Spinal cord (tissue), 10 donors: ENCODE data around the gene PPDPF. TPM values are rescaled to one million over a fixed set of nuclear protein-coding genes. Genes with fewer than 3 reads are reported as not detected.

ENCODE experiments used
- DNase-seq, 6 donors: peaks; one replicate each; pipeline versions ENCODE4 v3.0.0 to v3.0.0-alpha.2; 2013 to 2015; ENCODE audit warnings: low spot score in 6 of 6, low read depth in 4 of 6
- H3K27ac ChIP-seq: one replicate; pipeline ENCODE4 v1.5.1; 2013; ENCODE audit warnings: low read depth, low read length, control low read depth
- H3K27me3 ChIP-seq: one replicate; pipeline ENCODE4 v1.6.1; 2013; ENCODE audit warnings: low read length; ENCODE audit not compliant: control insufficient read depth, insufficient read depth
- H3K36me3 ChIP-seq: one replicate; pipeline ENCODE4 v1.6.1; 2013; ENCODE audit warnings: low read length; ENCODE audit not compliant: control insufficient read depth, insufficient read depth
- H3K4me1 ChIP-seq: one replicate; pipeline ENCODE4 v1.6.1; 2013; ENCODE audit warnings: low read length; ENCODE audit not compliant: control insufficient read depth, insufficient read depth
- H3K4me3 ChIP-seq: one replicate; pipeline ENCODE4 v1.5.1; 2013; ENCODE audit warnings: low read depth, low read length, control low read depth
- H3K9me3 ChIP-seq: one replicate; pipeline ENCODE4 v1.6.1; 2013; ENCODE audit warnings: low read length; ENCODE audit not compliant: control insufficient read depth, insufficient read depth
- WGBS: methylation state at CpG from one replicate; pipeline ENCODE4 v1.1.5; 2013; ENCODE audit warnings: missing lambda C conversion rate; ENCODE audit not compliant: insufficient coverage; 5-methylcytosine and 5-hydroxymethylcytosine counted together
- polyA plus RNA-seq, 2 donors: library from polyadenylated mRNA; unstranded; fragments of 120-200 nt; gene quantifications; one replicate each; pipeline ENCODE4 v1.2.1, GENCODE V29; 2013; ENCODE audit not compliant: insufficient read length in 2 of 2
- total RNA-seq, 2 donors: library from RNA; depleted of rRNA in 1 of 2; stranded (reverse); fragments of 120-200 nt in 1 of 2; fragments of >200 nt in 1 of 2; gene quantifications; one replicate each; pipeline versions ENCODE4 v1.2.3 to v1.2.4, GENCODE V29; 2013 to 2014
- donor health status: healthy.

Gene PPDPF
- total and polyA plus RNA-seq, 4 donors, result 19.9 to 467 (median 266) TPM

DNA sequence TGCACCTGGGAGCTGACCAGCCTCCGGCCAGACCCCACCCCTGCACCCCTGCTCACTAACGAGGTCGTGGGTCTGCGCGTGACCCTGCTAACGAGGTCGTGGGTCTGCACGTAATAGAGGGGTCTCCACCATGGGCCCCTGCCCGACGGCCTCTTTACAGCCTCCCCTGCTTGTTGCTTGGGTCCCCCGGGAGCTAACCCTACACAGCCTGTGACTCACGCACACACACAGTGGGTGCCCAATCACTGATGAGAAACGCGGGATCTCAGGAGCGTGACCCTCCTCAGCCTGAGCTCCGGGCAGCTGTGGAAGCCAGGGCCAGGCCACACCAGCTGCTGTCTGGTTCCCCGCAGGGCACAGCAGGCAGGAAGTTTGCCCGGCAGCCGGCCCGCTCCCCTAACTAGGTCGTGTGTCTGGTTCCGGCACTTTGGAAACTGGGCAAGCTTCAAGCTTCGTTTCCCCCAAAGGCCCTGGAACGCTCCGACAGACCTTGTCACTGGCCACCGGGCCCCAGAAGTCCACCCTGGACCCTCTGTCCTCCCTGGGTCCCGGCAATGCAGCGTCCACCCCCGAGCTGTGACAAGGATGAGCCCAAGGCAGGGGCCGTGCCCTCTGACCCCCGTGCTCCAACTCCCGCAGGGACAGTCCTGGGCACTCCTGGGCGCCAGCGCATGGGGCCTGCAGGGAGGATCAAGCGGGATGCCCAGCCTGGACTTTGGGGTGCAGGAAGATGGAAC is 15.8 kb downstream of the PPDPF start:
- H3K36me3 ChIP-seq, result peaks cover 5% of the 10 kb centered on the region
- peaks cover 30% of the 10 kb centered on the region for H3K4me1 ChIP-seq
- 61% methylated on average over 35 of the region's 35 CpGs for WGBS
- H3K27me3 ChIP-seq, result no peaks in the 10 kb centered on the region
- H3K9me3 ChIP-seq, result no peaks in the 10 kb centered on the region
- H3K4me3 ChIP-seq, result no peak overlapping the region
- no peak overlapping the region for H3K27ac ChIP-seq
- DNase-seq, result no peak

GRCh38 chr20:63536997-63537524 is 16.5 kb downstream of the PPDPF start, which contains the start of gene PTK6:
PTK6 (minus strand) TSS chr20:63537376; CDS start chr20:63537314, 62 bp downstream.
- WGBS, result 90% methylated on average over 27 of the region's 29 CpGs

GRCh38 chr20:63537525-63538203 is 17.1 kb downstream of the PPDPF start:
- H3K9me3 ChIP-seq, result no peaks in the 10 kb centered on the region
- peaks cover 30% of the 10 kb centered on the region for H3K4me1 ChIP-seq
- peak in 4 of 6 donors; percentile 26 to 87 (median 66) for DNase-seq
- no peaks in the 10 kb centered on the region for H3K27me3 ChIP-seq
- no peak overlapping the region for H3K27ac ChIP-seq
- H3K36me3 ChIP-seq, result peaks cover under 1% of the 10 kb centered on the region
- 24% methylated on average over 33 of the region's 34 CpGs for WGBS
- H3K4me3 ChIP-seq, result peak overlapping the region; percentile 20

More at GRCh38 chr20:63536997-63537524, 16.5 kb downstream of the PPDPF start, which contains the start of gene PTK6:
- Histone ChIP-seq H3K27me3 (no peaks in the 10 kb centered on the region), H3K27ac (no peak within 1 kb of the TSS), H3K4me3 (peak within 1 kb of the TSS; percentile 20), H3K4me1 (peaks cover 30% of the 10 kb centered on the region), H3K36me3 (peaks cover 5% of the 10 kb centered on the region), H3K9me3 (no peaks in the 10 kb centered on the region)
- DNase-seq, result no peak

DNA sequence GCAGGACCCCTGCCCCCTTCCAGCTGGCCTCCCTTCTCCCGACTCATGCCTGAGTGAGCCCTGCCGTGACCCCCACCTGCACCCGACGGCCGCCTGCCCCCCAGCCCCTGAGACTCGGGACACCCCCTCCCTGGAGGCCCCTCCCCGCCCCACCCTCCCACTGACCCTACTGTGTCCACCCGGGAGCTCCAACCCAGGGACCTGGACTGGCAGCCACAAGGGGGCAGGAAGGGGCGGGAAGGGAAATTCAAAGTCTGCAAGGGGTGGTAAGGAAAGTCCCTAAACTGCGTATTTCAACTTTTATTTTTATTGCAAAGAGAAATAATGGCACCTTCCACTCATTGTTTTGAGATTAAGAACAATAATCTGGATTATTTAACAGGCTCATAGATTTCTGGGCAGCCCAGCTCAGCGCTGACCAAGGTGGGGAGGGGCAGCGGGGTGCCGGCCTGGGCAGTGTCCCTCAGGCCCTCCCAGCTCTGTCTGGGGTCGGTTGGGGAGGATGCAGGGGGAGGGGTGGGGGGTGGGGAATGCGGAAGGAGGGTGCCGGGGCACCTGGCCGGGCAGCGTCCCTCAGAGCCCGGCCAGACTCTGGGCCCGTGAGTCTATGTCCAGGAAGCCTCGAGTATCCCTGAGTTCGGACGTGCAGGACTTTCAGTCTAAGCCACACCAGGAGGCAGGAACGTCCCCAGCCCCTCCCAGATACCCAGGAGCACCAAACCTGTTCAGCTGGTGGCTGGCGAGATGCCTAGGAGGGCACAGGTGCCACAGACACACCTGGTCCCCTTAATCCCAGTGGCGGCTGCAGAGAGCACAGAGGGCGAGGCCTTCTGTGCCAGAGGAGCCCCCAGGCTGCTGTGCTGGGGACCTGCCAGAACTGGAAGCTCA is 17.9 kb downstream of the PPDPF start:
- 85% methylated on average over 16 of the region's 27 CpGs for WGBS
- Histone ChIP-seq H3K4me3 (peak overlapping the region; percentile 20), H3K9me3 (no peaks in the 10 kb centered on the region), H3K27ac (no peak overlapping the region), H3K4me1 (peaks cover 30% of the 10 kb centered on the region), H3K27me3 (no peaks in the 10 kb centered on the region), H3K36me3 (no peaks in the 10 kb centered on the region)
- no peak for DNase-seq

DNA sequence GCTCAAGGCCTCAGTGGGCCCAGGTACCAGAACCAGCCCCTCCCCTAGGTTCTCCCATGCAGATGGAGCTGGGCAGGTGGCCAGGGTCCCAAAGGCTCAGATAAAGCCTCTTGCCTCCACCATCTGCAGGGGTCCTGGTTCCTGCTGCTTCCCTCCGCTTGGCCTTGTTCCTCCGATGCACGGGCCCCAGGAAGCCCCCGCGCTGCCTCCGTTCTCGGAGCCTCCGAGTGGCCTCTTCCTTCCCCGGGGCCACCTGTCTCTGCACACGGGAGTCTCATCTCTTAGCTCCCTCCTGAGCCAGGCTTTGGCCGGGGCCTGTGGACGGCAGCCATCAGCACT is 18.5 kb downstream of the PPDPF start:
- H3K27me3 ChIP-seq, result no peaks in the 10 kb centered on the region
- no peak overlapping the region for H3K27ac ChIP-seq
- no peak overlapping the region for H3K4me3 ChIP-seq
- H3K9me3 ChIP-seq, result no peaks in the 10 kb centered on the region
- H3K36me3 ChIP-seq, result no peaks in the 10 kb centered on the region
- no peak for DNase-seq
- WGBS, result 89% methylated on average over 12 of the region's 12 CpGs
- peaks cover 30% of the 10 kb centered on the region for H3K4me1 ChIP-seq

- Histone ChIP-seq H3K36me3 (no peaks in the 10 kb centered on the region), H3K9me3 (no peaks in the 10 kb centered on the region), H3K4me3 (no peak overlapping the region), H3K27me3 (no peaks in the 10 kb centered on the region), H3K4me1 (peaks cover 27% of the 10 kb centered on the region), H3K27ac (no peak overlapping the region)
- DNase-seq, result no peak
- 92% methylated on average over 28 of the region's 29 CpGs for WGBS
Measured at GRCh38 chr20:63539441-63540370, 19.1 kb downstream of the PPDPF start.

DNA sequence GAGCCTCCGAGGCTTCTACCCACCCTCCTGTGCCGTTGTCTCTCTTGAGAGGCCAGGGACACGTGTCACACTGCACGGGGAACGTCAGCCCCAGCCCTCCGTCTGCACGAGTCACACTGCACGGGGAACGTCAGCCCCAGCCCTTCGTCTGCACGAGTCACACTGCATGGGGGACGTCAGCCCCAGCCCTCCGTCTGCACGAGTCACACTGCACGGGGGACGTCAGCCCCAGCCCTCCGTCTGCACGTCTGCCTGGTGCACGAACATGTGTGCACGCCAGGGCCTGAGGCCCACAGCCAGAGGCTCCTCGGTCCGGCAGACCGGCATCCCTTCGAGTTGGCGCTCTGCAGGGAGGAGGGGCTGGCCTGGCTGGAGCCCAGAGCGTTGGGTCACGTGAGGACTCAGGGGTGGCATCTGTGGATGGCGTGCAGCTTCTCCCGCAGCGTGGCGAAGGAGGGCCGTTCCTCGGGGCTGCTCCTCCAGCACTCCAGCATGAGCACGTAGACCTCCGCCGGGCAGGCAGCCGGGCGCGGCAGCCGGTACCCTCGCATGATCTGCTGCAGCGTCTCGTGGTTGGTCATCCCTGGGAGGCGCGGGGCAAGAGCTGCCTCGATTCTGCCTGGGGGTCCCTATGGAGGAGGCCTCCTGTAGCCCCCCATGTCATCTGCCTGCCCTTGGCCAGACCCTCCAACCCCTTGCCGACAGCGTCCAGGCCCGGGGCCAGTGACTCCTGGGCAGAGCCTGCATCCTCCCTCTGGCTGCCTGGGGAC is 20.0 kb downstream of the PPDPF start:
- Histone ChIP-seq H3K27ac (no peak overlapping the region), H3K27me3 (no peaks in the 10 kb centered on the region), H3K4me1 (peaks cover 22% of the 10 kb centered on the region), H3K36me3 (no peaks in the 10 kb centered on the region), H3K4me3 (no peak overlapping the region), H3K9me3 (no peaks in the 10 kb centered on the region)
- peak in 2 of 6 donors; percentile 47 to 59 for DNase-seq
- WGBS, result 59% methylated on average over 49 of the region's 49 CpGs

DNA sequence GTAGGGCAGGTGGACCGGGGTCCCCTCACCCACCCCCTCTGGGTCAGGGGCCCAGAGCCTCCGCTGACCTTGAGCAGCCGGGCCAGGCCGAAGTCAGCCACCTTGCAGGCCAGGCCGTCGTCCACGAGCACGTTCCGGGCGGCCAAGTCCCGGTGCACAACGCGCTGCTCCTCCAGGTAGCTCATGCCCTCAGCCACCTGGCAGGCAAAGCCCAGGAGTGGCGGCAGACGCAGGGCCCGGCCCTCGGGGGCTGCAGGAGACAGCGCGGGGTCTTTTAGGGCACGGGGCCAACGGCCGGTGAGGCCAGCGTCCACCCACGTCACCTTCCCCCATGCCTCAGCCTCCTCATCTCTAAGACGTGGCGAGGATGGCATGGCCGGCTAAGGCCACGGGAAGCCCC is 20.8 kb downstream of the PPDPF start:
- Histone ChIP-seq H3K4me1 (peaks cover 19% of the 10 kb centered on the region), H3K9me3 (no peaks in the 10 kb centered on the region), H3K27me3 (no peaks in the 10 kb centered on the region), H3K27ac (no peak overlapping the region), H3K4me3 (no peak overlapping the region), H3K36me3 (no peaks in the 10 kb centered on the region)
- WGBS, result 90% methylated on average over 28 of the region's 28 CpGs
- DNase-seq, result no peak
